GM21529 (cell line): Measurements from ENCODE around the gene GMNN.
"Not testable (repeated sequence)": the region's sequence is repeated elsewhere in the genome, so short reads cannot be mapped to it uniquely, and the experiment has no call there.

ENCODE experiments used
- ATAC-seq: cut with Tn5 transposase; IDR thresholded peaks from one replicate; pipeline ENCODE4 v1.9.1; 2021; ENCODE audit not compliant: unreplicated experiment

The GMNN gene

GRCh38 chr6:24774696-24775519, at the start of gene GMNN:
GMNN (plus strand) TSS chr6:24774937; CDS start chr6:24777247, 2,310 bp downstream.
- ATAC-seq: peak; percentile 88

DNA sequence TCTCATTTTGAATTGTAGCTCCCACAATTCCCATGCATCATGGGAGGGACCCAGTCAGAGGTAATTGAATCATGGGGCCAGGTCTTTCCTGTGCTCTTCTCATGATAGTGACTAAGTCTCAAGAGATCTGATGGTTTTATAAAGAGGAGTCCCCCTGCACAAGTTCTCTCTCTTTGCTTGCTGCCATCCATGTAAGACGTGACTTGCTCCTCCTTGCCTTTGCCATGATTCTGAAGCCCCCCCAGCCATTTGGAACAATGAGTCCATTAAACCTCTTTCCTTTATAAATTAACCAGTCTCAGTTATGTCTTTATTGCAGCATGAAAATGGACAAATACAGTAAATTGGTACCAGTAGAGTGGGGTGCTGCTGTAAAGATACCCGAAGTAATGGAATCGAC, 44.1 kb upstream of the GMNN start:
- ATAC-seq: not testable (repeated sequence)

- not testable (repeated sequence) for ATAC-seq
These were observed 43.1 kb upstream of the GMNN start for GRCh38 chr6:24731456-24732134.

- ATAC-seq: no peak
These were observed 40.6 kb upstream of the GMNN start for GRCh38 chr6:24734166-24734565.

GRCh38 chr6:24734710-24735109, 40.0 kb upstream of the GMNN start:
- not testable (repeated sequence) for ATAC-seq

DNA sequence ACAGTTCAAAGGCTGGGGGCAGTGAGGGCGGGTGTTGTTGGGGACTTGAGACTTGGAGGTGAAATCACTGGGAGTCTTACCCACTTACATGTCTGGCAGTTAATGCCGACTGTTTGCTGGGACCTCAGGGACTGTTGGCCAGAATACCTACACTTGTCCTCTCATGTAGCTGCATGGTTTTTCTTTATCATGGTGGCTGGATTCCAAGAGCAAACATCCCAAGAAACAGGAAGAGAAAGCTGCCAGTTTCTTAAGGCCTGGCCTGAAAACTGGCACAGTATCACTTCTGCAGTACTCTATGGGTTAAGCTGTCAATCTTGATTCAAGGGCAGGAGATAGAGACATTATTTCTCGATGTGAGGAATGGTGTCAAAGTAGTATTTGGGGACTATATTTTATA, 36.0 kb upstream of the GMNN start:
- no peak for ATAC-seq

GRCh38 chr6:24740861-24741260, 33.9 kb upstream of the GMNN start:
- no peak for ATAC-seq

- ATAC-seq: no peak
These were observed 32.5 kb upstream of the GMNN start for GRCh38 chr6:24742216-24742738.

- peak; percentile 83 for ATAC-seq
These were observed 31.3 kb upstream of the GMNN start for GRCh38 chr6:24743265-24743943.

DNA sequence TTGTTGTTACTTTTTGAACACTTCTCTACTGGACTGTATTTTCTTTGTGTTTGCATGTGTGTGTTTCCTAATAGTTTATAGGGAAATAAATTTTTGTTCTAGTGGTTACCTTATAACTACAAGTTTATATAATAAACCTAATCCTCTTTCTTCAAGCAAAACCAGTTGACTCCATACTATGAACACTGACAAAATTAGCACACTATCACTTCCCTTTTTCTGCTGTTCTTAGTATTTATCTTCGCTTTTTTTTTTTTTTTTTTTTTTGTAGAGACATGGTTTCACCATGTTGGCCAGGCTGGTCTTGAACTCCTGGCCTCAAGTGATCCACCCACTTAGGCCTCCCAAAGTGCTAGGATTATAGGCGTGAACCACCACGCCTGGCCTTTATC, 30.8 kb upstream of the GMNN start:
- peak; percentile 51 for ATAC-seq

DNA sequence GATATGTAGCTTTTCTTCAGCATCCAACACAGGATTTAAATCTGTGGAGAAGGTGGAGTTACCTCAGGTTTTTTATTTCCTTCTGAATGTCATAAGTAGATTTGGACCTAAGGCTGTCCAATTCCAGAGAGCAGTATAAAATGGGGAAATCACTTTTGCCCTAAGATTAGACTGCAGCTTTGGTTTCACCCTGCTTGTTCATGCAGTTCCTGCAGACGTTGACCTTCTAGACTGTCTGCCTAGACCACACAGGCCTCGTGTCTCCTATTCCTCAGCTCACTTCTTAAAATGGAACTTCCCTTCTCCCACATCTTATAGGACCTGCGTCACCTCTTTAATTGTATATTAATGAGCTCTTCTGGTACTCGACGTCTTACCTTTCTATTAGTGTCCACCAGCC, 29.8 kb upstream of the GMNN start:
- ATAC-seq: no peak

DNA sequence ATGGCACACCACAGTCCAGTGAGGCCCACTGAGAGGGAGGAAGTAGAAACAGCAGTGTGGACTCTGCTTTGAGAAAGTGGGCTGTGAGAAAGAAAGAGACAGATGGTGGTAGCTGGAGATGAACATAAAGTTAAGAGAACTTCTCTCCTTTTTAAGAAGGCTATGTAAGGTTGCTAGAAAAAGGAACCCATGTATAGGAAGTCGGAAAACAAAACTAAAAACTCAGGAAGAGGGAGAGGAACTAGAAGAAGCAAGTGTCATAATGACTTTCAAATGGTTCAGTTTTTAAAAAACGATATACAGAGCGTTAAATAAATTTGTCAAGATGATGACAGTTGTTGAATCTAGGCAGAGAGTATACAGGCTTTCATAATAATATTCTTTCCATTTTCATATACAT, 25.4 kb upstream of the GMNN start:
- no peak for ATAC-seq

- not testable (repeated sequence) for ATAC-seq
These were observed 23.9 kb upstream of the GMNN start for GRCh38 chr6:24750878-24751277.

GRCh38 chr6:24752503-24752902, 22.2 kb upstream of the GMNN start:
- ATAC-seq: no peak

GRCh38 chr6:24752917-24753492, 21.7 kb upstream of the GMNN start:
- no peak for ATAC-seq

DNA sequence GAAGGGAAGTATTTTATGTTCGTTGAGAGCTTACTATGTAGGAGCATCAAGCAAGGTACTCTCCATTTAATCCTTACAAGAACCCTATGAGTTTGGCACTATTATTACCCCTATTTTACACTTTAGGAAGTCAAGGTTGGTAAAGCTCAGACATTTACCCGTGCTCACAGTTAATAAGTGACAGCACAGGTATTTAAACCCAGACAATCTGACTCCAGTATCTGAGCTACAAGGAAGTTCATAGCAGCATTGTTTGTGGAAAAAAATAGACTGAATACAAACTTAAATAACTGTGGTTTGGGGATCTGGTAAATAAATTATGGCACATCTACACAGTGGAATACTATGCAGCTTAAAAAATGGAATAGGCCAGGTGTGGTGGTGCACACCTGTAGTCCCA, 21.2 kb upstream of the GMNN start:
- ATAC-seq: no peak

GRCh38 chr6:24754378-24754777, 20.4 kb upstream of the GMNN start:
- ATAC-seq: not testable (repeated sequence)

GRCh38 chr6:24755279-24755678, 19.5 kb upstream of the GMNN start:
- ATAC-seq: no peak

DNA sequence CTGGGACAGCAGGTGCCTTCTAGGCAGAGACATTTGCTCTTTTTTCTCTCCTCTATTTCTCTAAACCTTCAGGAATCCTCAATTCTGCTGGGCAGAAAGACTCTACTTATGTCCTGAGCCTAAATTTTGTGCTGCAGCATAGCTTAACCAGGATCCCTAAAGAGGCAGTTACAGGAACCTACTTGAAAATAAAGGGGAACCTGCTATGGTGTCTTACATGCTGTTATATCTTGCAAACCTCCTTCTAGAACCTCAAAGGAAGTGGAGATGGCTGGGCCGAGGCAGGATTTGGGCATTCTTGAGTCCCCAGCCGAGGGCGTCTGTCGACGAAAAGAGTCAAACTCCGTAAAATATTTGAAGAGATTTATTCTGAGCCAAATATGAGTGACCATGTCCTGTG, 17.1 kb upstream of the GMNN start:
- no peak for ATAC-seq

DNA sequence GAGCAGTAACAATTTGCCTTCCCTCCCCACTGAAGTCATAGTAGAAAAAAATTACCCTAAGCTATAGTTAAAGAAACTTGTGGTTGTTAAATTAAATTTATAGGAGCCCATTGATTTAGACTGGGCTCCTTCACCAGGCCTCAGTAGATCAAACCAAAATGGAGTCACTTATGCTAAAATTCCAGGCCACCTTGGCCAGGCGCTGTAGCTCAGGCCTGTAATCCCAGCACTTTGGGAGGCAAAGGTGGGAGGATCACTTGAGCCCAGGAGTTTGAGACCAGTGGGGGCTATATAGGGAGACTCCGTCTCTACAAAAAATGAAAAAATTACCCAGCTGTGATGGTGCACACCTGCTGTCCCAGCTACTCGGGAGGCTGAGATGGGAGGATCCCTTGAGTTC, 15.0 kb upstream of the GMNN start:
- no peak for ATAC-seq

- ATAC-seq: no peak
These were observed 14.5 kb upstream of the GMNN start for GRCh38 chr6:24760210-24760609.
